ENCODE measurements around the gene L3MBTL3.

Gene L3MBTL3

DNA sequence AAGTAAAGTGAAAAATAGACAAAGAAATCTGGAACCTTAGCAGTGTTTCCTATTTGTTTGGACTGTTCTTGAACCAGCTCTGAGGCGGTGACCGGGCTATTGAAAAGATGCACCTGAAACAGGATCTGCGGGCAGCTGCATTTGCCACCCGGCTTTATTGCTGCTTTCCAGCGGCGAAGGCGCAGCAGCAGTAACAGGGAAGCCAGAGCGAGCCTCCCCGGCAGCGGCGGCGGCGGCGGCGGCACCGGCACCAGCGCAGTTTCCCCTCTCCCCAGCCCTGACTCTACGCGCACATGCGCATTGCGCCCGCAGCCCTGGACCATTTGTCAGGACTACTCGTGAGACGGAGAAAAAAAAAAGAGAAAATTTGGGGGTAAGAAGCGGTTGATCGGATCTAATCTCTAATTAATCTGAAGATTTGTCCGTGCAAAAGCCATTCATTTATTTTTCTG, at the start of gene L3MBTL3:
Gene L3MBTL3, plus strand, starts transcription at position 290 of the 452 bp plus-strand sequence. CDS start 24,119 bp downstream, outside the sequence.
- no peak for DNase-seq

DNA sequence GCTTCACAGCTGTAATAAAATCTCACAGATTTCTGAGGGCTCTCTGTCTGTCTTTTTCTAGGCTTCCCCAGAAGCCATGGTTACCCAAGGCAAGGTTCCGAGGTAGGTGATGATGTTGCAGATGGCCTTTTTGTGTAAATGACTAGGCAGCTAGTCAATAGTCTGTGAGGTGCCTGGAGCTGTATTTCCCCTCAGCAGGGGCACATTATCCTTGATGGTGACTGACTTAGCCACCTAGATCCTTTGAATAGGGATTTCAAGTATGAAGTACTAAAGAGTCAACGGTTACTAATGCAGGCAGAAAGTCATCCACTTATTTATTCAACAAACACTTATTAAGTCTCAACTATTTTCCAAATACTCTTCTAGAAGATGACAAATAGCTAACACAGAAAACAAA, 49.3 kb upstream of the L3MBTL3 start:
- DNase-seq: no peak

DNA sequence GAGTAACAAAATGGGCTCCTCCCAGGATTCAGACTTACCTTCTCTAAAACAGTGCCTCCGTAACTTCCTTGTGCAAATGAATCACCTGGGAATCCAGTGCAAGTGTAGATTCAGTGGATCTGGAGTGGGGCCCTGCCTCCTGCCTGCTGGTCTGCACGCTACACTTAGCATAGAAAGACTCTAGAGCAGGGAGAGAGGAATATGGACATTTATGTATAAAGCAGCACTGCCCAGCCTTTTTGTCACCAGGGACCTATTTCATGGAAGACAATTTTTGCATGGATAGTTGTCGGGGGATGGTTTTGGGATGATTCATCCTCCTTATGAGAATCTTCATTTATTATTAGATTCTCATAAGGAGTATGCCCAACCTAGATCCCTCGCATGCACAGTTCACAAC, 42.3 kb upstream of the L3MBTL3 start:
- DNase-seq: no peak

DNA sequence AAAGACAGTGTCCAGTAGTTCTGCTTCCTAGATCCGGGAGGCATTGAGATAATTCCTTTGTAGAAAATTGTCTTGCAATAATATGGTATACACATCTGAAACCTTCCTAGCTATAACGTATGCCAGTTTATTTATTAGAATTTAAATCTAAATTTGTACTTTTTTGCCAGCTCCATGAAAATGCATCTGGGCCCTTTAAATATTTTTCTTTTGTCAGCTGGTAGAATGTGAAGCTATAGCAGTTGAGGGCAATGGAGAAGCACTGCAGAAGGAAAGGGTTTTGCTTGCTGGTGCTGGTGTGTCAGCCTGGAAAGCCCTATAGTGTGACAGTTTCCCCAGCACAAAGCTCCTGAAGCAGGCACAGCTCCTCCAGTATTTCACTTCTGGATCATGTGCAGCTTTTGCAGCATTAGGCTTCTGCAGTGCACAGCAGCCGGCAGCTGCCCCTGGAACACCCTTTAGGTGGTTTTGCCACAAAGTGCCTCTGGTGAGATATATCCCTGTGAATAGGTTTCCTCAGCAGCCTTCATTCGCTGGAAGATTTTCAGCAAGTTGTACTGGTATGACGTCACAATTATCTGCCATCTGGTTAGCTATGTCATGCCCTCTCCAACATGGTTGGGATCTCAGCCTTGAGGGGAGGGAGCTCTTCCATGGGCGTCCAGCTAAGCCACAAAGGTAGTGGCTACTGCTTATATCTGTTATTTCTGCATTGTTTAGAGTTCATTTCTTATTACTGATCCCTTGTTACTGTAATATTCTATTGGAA, 40.0 kb upstream of the L3MBTL3 start:
- DNase-seq: no peak

DNA sequence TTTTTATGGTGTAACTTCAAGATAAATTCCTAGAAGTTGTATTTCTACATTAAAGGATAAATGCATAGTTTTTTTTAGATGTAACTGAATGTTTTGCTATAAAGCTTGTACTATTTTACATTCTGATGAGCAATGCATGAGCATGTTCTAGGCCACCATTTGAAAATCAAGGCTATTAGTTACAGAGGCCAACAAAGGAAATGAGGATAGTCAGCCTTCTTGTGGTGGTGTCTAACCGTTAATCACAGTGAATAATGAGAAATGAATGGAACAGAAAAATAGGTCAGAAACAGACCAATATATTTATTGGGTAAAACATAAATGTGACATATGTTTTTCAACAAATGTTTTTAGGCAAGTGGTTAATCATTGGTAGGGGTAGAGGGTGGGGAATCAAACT, 37.6 kb upstream of the L3MBTL3 start:
- no peak for DNase-seq

DNA sequence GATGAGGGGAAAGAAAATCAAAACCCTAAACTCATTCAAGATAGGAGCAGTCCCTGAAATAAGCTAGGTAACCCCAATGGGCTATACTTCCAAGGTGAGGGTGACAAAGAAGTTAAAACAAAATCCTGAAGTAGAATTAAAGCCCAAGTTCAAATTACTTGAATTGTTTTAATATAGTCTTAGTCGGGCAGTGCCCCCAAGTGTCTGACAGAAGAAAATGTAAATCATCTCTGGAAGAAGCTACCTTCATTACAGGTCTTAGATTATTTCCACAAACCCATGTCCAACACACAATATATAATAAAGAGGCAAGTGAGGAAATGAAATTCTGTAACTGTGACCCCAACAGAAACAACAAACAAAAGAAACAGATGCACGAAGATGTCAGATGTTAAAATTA, 36.8 kb upstream of the L3MBTL3 start:
- DNase-seq: no peak

DNA sequence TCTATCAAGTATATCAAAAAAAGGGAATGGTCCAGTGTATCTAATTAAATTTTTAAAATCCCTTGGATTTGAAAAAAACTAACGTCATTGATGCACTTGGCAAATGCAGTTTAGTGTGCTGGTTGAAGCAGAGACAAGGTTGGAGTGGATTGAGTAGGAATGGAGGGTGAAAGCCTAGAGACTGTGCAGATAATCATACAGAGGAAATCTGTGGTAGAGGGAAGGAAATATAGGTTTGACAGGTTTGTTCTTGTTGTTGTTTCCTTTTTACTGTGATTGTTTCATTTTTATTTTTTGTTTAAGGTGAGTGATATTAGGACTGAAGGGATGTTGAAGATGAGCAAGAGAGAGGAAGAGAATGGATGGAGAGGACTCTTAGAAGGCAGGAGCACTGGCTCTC, 29.0 kb upstream of the L3MBTL3 start:
- DNase-seq: no peak

DNA sequence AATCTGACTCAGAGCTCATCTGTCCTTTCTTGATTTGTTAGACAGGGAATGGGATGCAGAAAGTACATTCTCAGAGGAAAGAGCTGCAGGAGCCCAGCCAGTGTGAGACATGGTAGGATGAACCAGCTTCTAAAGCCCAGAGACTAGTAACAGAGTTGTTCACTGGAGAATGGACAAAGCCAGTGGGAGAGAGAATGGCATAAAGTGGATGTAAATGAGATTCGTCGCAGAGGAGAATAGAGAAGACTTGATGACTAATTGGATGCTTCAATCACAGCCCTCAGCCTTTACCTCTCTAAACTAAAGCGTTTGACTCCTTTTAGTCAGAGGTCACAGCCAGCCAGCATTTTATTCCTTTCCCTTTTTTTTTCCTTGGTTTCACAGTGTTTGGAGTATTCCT, 25.5 kb upstream of the L3MBTL3 start:
- no peak for DNase-seq

DNA sequence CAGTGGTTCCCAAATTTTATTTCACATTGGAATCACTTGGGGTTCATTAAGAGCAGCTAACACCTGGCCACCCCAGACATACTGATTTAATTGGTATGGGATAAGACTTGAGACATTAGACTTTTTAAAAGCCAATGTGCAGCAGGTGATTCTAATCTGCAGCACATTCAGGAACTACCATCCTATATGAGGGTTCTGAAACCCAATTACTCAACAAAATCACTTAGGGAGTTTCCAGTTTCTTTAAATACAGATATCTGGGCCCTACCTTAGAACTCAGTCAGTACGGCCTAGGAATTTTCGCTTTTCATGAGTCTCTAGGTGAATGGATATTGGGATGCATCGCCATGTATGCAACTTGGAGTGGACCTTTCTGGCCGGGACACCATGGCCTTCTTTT, 24.0 kb upstream of the L3MBTL3 start:
- no peak for DNase-seq

DNA sequence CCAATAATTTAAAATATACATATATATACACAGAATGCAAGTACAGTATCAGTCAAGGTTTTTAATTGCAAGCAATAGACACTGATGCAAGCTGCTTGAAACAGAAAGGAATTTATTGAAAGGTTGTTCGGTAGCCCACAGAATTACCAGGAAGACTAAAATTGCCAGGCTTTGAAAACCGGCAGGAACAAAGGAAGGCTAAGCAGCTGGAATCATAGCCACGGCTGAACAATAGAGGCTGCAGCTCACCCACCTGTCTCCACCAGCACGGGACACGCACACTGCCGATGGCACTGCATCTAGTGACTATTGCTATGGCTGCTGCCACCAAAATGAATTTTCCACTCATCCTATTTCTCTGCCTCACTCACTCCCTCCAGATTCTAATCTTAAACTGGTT, 22.0 kb upstream of the L3MBTL3 start:
- DNase-seq: no peak

DNA sequence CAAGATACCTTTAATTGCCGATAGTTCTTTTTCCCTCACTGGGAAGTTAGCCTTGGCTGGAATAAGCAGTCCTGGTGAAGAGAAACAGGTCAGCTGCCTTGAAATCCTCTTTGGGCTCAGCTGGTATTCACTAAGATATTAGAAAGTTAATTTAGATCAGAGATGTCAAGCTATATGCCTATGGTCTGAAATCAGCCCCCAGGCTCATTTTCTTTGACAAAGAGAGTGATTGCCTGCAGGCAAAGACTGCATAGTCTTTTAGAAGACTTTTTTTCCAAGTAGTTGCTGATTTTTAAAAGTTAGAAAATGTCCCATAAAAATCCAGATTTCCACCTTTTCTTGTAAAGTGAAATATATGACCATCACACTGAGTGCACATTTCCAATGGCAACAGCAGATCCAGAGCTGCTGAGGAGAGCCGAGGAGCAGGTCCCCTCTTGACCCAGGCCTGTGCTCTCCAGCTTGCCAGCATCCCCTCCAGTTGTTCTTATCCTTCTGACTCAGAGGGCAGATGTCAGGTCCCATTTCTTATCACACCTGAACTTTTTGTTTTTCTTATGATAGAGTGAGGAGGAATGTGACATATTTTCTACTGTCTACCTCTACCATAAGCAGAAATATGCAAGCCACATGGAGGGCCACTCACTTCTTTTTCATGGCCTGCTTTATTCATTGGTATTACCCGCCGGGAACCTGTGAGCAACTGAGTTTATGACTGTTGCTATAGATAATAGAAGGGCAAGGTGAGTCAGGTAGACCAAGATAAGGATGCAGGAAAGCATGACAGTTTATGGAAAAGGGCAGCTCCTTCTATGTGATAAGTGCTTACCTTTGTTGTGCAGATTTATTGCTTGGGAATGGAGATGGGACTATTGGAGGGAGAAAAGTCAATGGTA, 17.6 kb upstream of the L3MBTL3 start:
- DNase-seq: no peak

DNA sequence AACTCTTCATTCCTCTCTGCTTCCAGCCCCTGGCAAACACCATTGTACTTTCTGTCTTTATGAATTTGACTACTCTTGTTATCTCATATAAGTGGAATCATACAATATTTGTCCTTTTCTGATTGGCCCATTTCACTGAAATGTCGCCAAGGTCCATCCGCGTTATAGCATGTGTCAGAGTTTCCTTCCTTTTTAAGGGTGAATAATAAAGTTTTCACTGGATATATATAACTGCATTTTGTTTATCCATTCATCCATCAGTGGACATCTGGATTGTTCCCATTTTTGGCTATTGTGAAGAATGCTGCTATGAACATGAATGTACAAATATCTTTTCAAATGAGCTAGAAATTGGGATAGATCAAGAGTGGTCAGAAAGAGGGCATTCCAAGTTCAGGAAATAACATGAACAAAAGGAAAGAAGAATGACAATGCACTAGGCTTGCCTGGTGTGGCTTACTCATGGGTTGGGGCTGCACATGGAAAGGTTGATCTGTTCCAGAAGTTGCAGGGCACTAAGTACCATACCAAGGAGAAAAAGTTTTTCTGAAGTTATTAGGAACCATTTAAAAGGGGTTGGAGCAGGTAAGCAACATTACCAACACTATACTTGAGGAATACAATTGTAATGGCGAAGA, 10.0 kb upstream of the L3MBTL3 start:
- DNase-seq: no peak

DNA sequence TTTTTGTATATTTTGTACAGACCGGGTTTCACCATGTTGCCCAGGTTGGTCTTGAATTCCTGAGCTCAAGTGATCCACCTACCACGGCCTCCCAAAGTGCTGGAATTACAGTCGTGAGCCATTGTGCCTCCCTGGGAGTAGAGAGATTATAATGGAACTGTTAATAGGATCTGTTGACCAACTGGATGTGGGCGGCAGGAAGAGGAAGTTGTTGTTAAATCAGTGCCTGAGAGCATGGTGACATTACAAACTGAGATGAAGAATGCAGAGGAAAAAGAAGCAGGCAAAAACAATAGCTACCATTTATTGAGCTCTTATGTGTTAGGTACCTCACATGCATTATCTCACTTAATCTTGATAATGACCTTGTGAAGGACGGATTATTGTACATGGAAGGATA, 9.2 kb upstream of the L3MBTL3 start:
- no peak for DNase-seq

DNA sequence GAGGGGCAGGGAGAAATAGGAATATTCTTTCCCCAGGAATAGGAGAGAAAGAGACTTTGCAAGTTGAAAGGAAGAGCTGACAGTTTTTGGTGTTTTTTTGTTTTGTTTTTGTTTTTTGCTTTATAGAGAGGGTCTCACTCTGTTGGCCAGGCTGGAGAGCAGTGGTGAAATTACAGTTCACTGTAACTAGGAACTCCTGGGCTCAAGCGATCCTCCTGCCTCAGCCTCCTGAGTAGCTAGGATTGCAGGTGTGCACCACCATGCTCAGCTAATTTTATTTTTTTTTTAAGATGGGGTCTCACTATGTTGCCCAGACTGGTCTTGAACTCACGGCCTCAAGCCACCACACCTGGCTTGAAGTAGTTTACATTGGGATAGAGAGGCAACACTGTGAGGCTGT, 8.0 kb upstream of the L3MBTL3 start:
- DNase-seq: no peak

DNA sequence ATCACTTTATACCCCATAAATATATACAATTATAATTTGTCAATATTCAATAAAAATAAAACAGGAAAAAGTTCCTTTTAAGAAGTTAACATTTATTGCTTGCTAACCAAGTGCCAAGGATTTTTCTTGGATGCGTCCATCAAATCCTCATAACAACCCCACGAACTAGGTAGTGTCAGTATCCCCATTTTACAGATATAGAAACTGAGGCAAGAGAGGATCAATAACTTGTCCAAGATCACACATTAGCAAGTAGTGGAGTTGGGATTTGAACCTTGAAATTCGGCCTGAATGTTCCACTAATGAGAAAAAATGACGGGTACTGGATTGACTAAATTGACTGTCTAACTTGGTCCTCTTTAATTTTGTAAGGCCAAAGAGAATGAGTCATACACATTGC, 5.7 kb upstream of the L3MBTL3 start:
- no peak for DNase-seq

DNA sequence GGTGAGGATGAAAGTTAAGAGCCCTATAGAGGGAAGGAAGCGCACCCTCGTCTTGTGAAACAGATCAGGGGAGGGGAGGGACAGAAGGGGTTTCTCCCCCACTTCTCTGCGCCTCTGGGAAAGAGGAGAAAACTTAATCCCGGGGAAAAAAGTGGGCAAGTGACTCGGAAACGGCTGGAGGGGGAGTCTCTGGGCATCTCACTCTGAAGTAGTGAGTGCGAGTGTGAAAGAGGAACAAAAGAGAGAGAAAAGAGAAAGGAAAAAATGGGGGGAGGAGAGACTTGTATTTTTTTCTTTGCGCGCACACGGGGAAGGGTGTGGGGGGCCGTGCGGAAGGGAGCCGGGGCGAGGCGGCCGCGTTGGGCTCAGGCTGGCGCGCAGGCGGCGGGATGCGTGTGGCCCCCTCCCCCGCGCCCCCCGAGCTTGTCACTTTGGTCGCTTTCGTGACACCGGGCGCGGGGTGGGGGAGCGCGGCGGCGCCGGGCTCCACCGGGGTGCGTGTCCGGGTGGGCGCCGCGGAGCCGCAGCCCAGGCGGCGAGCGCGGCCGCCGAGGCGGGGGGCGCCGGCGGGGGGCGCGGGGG, 454 bp downstream of the L3MBTL3 start:
- DNase-seq: no peak

DNA sequence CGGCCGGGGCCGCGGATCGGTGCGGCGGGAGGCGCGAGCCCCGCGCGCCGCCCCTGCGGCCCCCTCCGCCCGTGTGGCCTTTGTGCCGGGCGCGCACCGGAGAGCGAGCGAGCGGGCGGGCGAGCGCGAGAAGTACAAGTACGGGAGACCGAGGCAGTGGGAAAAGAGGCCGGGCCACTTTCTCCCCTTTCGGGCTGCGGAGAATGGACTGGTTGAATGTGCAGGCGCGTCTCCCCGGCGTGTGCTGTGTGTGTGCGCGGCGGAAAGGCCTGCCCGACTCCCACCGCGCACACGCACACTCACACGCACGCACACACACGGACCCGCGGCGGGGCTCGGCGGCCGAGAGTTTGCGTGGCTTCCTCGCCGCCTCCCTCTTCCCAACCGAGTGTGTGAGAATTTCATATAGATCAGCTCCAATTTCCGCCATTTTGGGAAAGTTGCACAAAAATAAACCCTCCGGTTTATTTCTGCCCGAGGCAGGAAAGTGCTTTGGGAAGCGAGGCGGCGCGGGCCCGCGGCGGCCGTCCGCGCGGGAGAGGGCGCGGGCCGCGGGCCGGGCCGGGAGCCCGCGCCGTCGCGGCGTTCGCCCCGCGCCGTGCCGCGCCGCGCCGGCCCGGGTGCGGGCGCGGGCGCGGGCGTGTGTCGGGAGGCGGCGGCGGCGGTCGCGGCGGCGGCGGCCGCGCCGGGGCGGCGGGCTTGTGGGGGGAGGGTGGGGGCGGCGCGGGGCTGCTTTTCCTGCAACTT, 1.1 kb downstream of the L3MBTL3 start:
- no peak for DNase-seq

DNA sequence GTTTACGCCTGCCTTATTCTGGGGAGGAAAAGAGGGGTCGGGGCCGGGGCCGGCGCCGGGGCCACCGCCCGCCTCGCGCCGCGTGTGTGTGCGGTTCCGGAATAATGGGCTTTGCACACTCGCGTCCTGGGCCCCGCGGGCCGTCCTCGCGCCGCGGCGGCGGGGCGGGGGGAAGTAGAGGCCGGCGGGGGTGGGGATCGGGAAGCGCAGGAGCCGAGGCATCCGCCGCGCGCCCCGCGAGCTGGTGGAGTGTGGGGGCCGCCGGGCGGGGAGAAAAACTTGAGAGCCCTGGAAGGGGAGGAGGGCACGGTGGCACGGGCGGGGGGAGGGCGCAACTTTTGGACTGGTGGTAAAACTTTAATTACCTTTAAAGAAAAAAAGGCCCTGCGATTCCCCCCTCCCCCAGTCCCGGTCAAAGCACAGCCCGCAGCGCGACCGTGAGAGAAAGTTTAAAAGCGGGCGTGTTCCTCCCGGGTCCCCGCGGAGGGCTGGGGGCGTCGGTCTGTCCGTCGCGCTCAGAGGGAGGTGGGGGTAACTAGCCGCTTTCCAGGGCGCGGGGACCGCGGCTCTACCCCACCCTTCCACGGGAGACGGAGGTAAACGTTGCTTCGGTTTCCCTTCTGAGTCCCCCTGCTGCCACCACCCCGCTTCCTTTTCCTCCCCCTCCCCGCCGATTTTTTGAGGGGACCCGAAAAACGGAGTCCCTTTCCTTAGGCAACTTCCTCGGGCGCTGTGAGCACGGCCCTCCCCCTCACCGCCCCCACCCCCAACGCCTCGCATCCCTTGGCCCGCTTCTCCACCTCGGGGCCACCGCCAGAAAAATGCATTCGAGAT, 1.9 kb downstream of the L3MBTL3 start:
- no peak for DNase-seq

DNA sequence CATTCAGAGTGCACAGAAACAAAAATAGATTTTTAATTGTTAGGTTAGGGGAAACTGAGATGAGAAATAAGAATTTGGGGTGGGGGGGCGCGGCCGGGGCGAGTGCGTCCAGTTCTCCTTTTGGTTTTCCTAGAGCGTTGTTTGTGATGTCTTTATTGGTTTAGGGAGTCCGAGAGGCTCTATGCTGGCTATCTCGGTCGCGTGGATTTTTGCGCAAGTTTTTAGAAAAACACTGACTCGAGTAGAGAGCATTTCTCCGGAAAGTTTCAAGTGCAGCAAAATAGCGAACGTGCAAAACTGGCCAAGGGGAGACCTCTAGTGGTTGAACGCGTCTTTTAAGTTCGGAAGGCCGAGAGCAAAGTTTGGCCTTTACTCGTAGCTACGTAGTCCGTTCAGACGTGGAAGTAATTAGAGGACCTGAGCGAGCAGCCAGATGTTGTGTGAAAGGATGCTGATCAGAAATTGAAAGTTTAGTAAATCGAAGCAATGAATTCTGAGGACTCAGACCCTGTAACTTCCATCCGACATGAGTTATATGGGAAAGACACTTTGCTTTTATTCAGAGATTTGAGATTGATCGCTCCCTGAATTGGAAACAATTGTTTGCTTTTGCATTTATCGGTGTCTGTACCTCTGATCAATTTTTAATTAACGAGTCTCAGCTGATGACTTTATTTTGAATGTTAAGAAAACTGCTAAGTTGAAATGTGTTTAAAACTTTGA, 2.7 kb downstream of the L3MBTL3 start:
- peak; percentile 34 for DNase-seq

DNA sequence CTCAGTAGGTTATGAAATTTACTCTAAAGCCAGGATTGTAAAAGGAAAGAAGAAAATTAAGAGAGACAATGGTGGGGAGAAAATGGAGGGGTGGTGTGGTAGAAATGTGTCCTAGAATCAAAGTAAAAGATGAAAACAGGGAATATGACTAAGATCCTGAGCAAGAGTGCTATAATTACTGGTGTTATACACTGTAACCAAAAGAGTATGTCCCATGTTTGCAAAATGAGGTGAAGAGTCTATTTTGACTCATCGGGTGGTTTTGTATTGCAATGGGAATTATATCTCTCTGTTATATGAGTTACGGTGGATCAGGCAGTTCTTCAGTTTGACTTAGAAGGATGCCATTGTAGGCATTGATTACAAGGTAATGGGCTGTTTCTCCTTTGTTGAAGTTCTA, 8.5 kb downstream of the L3MBTL3 start:
- DNase-seq: no peak

DNA sequence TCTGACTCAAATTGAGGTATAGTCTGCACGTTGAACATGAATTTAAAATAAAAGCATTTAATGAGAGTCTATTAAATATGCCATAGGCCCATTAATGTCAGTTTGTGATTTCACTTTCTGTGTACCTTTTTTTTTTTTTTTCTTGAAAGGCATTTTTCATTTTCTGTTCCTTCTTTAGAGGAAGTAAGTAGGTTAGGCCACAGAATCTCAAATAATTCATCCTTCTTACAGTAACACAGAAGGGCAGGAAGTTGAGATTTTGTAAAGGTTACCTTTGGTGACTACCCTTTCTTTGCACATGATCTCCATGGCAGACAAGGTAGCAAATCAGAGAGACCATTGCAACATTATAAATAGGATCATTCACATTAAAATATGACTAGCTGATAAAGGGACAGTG, 9.6 kb downstream of the L3MBTL3 start:
- no peak for DNase-seq

Data from SIG-M5 (cell line).